GM19025 (cell line): ENCODE results near the gene DHRS3.

Experiments
- ATAC-seq: cut with Tn5 transposase; IDR thresholded peaks from one replicate; pipeline ENCODE4 v1.9.1; 2021; ENCODE audit warnings: mild to moderate bottlenecking, low read depth, moderate library complexity; ENCODE audit not compliant: unreplicated experiment

DHRS3 gene

DNA sequence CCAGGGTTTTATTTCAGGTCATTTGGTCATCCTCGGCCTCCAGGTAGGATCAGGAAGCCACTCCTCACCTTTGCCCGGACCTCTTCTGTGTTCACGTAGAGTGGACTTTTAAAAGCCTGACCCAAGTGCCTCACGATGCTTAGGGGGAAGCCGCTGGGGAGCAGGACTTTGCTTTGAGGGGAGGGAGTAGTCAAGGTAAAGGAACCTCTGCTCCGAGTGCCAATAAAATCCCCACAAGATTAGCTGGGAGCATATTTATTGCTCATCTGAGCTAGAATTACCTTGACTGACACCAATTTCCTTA is 603 bp upstream of the DHRS3 start:
- ATAC-seq: no peak

DNA sequence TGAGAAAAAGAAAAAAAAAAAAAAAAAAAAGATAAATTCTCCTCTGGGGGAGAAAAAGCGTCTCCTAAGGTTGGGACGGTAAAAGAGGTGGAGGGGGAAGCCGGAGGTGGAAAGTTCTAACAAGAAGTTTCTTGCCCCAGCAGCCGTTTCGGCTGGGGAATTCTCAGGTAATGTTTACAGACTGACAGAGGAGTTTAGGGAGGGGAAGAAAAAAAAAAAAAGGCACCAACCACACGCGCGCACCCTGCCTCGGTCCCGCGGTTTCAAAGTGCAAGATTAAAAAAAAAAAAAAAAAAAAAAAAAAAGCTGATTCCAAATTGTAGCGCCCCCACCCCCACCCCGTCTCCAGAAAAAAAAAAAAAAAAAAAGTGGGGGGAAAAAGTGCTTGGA is 504 bp downstream of the DHRS3 start:
- ATAC-seq: no peak

DNA sequence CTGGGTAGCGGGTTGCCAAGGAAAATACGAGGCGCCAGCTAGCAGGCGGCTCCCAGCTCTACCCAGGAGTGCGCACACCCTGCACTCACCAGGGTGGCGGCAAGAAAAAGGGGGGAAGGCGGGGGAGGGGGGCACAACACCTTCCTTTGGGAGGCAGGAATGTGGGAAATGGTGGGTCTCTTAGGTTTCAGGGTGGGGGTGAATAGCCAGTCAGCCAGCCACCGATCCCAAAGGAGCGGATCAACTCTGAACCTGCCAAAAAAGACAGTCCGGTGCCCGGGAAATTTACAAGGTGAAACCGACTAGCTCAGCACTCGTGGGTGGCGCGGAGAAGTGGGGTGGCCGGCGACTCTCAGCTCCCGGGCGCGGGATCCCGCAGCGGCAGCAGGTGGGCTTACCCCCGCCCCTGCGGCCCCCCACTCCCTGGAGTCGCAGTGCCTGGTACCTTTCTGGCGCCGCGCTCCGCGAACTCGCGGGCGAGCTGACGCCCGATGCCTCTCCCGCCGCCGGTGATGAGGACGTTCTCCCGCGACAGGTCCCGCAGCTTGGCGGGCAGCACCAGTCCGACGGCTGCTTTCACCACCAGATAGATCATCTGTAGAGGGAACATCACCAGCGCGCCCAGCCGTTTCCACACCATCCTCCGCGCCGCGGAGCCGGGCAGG is 1.2 kb downstream of the DHRS3 start:
- ATAC-seq: no peak

DNA sequence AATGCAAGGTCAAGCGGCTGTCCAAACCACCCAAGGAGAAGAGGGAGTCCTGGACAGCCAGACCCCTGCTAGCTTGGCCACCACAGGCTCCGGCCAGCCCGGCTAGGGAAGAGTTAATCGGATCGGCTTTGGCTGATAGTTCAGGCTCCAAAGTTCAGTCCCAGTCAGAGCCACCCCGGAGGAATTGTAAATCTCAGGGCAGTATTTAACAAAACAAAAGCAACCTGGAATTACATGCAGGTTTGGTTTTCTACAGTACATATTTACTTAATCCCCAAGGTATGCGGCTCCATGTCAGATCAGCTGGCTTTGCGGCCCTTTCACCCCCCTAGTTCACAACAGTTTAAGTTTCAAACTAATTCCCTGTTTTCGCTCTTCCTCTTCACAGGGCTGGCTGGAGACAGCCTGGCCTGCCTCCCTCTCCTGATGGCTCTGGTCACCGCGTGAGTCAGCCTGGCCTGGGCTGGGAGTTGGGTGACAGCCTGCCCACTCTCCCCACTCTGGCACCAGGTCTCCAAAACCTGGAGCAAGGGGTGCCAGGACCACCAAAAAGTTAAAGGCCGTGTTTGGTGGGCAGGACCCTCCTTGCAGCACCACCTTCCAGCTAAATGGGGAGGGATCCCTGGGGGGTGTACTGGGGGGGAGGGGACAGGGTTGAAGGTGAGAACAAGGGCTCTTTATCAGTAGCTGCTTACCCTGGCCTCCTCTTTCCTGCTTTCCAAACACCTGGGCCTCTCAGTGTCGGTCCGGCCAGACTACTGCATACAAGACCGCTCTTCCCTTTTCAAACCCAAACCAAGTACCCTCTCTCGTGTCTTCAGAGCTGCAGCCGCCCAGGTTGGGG is 1.9 kb downstream of the DHRS3 start:
- ATAC-seq: no peak

DNA sequence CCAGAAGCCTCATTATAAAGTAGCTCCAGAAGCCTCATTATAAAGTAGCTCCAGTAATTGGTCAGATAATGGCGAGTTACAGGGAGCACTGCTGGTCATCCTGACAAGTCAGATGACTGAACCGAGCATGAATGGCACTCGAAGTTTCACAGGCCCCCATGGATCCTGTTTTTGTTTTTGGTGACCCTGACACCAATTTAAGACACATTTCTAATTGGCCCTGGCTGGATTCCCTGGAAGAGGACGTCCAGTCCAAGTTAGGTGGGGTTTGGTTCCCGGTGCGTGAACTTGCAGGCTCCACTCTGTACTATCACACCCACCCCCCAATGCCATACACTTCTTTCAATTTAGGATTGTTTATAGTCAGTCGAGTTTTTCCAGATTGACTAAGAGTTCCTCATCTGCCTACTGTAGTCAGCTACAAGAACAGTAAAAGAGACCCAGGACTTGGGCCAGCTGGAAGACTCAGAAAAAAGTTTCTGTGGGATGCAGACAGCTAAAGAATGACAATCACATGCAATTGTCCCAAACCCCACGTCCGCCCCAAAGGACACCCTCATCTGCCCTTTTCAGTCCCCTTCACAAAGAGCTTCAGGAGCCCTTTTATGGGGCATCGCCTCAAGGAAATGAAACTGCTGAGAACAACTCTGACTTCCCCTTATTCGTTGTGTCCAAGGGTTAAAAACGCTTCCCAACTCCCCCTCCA is 2.7 kb downstream of the DHRS3 start:
- ATAC-seq: no peak

DNA sequence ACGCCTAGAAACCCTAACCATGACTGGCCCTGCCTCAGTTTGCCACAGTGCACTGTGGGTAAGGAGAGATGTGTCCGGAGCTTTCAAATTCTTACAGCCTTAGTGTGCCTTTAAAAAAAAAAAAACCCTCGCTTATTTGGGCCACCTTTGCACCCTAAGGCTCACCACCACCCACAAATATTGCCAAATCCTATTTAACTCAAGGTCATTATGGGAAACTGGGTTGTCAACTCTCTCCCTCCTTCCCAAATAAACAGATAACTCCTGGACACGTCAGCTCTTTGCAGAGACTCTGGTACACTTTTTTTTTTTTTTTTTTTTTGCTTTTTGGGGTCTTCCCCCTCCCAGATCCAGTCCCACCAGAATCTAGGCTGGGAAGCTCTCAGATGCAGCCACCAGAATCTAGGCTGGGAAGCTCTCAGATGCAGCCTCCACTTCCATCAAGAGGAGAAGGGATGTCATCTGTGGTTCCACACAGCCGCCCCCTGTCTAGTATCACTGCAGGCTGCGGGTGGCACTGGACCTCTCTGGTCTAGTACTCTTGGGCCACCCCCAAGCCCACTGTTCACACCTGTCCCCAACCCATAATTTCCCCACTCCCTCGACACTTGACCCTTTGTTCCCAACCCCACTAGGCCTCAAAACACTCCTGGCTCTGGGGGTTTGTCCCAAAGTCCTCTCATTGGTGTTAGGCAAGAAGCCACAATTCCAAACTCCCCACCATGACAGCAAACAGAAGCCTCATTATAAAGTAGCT is 3.4 kb downstream of the DHRS3 start:
- ATAC-seq: no peak

DNA sequence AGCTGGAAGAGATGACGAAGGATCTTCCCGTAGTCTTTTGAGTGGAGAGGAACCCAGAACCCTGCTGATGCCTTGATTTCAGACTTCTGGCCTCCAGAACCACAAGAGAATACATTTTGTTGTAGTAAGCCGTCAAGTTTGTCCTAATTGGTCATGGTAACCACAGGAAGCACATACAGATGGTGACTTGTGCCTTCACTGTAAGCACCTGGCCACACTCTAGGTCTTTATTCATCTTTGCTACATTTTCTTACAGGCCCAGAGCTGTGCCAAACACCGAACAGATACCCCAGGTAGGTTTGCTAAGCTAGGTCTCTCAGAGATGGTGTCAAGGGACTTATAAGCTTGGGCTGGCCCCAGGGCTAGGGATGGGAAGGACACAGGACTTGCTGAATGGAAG is 4.8 kb downstream of the DHRS3 start:
- no peak for ATAC-seq

DNA sequence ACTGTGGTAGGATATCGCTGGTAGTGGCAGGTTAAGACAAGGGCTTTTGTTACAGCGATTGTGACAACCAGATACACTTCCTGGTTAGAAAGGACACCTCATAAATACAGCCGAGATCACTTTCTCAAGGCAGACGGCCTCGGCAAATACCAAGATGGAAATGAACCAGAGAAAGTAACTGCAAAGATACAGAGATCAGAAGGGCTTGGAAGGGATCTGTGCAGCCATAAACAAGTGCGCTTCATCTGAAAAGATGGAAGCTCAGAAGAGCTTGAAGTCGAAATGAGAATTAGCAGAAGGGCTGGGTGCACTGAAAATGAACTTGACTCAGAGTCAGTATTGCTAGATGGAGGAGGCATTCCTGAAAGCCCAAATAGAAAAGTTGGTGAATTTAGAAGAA is 7.1 kb downstream of the DHRS3 start:
- ATAC-seq: no peak

DNA sequence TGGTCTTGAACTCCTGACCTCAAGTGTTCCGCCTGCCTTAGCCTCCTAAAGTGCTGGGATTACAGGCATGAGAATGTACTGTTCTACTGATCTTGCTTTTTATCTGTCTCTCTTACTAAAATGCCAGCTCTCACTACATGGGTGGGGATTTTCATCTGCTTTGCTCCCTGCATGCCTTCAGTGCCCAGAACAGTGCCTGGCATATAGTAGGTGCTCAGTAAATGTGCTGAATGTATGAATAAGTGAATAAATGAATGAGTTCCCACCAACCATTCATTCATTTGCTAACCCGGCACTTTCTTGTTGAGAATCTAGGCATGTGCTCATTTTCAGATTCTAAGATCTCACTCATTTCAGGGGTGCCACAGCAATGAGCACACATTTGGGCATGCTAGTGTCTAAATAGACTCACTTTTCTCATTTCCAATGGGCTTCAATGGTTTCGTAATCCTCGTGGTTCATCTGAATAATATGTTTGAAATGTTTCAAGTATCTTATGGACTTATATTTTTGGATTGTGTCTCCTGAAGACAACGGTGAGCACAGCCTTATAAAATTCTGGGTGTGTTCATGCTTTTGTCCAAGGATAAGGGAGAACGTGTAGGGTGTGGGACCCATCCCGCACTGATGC is 7.6 kb downstream of the DHRS3 start:
- ATAC-seq: no peak

DNA sequence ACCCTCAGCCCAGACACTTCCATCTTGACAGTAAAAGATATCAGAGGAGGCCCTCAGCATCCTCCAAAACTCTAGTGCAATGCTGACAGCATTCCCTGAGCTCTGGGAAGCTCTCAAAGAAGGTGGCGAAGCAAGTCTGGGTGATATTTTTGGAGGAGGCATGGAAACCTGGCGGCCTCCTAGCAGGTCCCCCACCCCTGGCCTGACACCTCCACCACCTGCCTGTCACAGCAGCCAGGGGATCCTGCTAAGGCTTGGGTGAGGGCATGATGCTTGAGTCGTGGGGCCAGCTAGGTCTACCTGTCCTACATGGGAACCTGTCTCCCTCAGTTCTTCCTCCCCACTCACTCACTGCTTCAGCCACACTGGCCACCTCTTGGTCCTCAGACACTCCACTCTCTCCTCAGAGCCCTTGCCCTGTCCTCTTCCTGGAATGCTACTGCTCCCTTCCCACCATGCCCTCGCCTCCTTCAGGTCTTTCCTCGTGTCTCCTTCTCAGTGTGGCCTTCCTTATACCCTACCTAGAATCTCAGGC is 8.5 kb downstream of the DHRS3 start:
- ATAC-seq: no peak

DNA sequence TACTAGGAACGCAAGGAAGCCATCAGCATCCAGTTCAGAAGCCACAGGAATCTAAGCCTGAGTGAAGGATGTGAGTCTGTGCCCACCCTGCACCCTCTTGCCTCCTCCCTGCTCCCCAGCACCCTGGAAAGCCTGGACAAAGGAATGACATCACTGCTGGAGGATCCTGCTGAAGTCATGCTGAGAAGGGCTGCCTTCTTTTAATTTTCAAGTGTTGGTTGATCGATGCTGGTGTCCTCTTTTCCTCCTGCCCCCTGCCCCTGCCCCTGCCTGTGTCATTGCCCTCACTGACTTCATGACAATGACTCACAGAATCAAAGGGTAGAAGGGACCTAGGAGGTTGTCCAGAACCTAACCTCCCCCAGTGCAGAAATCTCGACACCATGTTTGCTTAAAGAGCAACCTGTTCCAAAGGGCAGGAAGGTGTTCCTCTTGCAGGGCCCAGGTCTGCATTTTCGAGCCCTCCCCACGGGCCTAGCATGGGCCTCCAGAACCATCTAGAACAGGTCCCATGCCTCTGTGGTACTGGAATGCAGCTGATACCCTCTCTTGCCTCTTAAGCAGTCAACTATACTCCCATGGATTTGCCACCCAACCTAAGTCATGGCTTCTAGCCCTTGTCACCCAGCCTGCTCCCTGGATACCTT is 9.6 kb downstream of the DHRS3 start:
- no peak for ATAC-seq

DNA sequence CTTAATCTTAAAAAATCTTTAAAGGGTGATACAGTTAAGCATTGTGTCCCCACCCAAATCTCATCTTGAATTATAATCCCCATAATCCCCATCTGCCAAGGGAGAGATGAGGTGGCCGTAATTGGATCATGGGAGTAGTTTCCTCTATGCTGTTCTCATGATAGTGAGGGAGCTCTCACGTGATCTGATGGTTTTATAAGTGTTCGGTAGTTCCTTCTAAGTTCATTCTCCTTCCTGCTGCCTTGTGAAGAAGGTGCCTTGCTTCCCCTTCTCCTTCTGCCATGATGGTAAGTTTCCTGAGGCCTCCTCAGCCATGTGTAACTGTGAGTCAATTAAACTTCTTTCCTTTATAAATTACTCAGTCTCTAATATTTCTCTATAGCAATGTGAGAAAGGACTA is 10.7 kb downstream of the DHRS3 start:
- ATAC-seq: no peak

DNA sequence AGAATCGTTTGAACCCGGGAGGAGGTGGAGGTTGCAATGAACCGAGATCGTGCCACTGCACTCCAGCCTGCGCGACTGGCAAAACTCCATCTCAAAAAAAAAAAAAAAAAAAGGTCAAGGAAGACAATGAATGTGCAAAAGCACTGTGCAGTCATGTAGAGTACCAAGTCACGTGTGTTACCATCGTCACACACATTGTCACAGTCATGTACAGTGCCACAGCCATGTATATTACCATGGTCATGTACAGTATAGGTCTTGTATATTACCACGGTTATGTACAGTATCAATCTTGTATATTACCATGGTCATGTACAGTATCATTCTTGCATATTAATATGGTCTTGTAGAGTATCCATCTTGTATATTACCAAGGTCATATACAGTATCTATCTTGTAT is 13.0 kb downstream of the DHRS3 start:
- ATAC-seq: no peak

DNA sequence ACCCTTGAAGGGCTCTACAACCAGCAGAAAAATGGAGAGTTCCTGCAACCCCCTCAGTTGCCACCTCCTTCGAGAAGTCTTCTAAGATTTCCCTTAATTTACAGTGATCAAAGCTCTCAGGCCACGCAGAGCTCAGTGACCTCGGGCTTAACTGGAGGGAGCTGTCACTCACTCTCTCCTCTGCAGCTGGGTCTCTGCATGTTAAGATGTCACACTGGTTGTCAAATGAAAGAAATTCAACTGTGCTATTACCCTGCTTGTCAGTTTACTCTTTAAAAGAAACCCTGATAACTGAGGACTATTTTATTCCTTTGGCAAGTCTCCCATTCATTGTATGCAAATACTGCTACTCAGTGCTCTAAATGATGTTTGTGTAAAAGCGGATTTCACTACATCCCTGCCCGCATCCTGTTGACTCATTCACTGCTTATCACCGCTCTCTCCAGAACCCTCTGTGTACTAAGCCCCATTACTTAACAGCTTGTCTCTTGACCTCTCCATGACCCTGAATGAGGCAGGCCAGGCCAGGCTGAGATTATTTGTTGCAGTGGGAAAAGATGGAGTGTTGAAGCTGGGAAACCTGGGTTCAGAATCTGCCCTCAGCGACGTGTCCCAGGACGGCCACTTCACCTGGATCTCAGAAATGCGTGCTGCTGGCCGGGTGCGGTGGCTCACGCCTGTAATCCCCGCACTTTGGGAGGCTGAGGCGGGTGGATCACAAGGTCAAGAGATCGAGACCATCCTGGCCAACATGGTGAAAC is 13.7 kb downstream of the DHRS3 start:
- no peak for ATAC-seq

DNA sequence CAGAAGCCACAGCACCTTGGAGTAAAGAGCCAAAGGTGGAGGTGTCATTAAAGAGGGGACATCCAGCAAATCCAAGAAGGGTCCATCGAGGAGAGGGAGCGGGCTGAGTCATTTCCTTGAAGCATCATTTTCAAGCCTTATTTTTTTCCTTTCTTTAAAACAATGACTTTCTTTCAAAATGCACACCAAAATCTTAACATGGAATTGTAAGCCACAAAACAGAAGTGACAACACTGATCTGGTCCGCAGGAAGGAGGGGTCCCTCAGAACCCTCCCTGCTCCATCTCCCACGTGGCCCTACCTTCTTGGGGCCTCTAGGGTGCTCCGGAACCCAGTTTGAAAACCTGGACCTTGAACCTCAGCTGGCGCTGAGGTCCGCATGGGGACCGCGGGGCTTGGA is 14.8 kb downstream of the DHRS3 start:
- ATAC-seq: no peak

DNA sequence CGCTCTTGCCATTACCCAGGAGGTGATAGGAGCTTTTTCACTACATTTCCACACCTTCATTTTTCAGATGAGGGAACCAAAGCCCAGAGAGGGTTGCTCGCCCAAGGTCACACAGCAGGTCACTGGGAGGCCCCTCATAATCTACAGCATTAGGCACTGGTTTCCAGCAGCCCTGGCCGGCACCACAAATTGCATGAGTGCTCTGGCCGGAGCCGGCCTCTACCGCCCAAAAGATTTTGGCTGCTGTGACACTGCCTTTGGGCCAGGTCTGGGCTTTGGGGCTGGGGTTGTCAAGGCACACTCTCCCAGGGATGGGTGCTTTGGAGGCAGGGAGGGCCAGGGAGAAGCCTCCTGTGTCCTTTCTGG is 15.4 kb downstream of the DHRS3 start:
- ATAC-seq: no peak

DNA sequence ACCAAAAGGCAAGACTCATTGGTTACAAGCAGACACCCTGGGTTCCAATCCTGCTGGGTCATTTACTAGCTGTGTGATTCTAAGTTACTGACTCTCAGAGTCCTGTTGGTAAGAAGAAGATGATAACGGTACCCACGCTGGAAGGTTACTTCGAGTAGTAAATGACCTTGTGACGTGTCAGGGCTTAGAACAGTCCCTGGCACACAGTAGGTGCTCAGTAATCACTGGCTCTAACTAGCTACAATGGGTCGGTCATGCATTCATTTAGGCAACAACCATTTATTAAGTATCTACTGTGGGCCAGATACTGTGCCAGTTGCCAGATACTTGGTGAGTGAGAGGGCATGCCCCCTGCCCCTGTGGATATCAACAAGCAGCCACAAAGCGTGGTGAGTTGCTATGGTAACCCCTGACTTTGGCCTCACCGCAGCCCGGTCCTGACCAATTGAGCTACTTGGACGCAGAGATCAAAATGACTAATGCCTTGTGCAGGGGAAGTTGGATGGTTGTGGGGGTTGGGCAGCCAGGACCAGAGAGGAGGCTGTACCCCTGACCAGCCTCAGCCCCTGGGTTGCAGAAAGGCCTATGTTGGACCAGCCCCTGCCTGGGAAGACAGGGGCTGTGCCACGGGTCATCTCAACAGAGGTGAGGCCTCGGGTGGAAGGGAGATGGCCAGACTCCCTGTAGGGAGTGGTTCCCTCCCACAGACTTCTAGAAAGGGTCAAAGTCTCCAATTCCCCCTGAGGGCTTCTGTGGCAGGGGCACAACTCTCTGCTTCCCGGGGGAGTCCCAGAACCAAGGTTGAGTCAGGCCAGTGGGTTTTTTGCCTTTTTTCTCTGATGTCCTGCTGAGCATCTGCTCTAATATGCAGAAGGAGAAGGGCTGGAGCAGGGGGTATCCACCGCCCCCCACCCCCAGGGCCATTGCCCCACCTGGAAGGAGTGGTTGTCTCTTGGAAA is 16.0 kb downstream of the DHRS3 start:
- no peak for ATAC-seq
